Esophagus (tissue), 2 donors: Measurements from ENCODE around the gene STYX. TPM values are rescaled to one million over a fixed set of nuclear protein-coding genes. Genes with fewer than 3 reads are reported as not detected.
"Not testable (repeated sequence)": the region's sequence is repeated elsewhere in the genome, so short reads cannot be mapped to it uniquely, and the experiment has no call there.

ENCODE experiments used
- H3K27ac ChIP-seq, 2 donors: one replicate each; pipeline ENCODE4 v1.5.1; 2013; ENCODE audit warnings: low read depth in 2 of 2, mild to moderate bottlenecking in 2 of 2, inconsistent platforms in 1 of 2, low read length in 1 of 2, moderate library complexity in 1 of 2
- H3K27me3 ChIP-seq, 2 donors: one replicate each; pipeline ENCODE4 v1.6.1; 2013; ENCODE audit warnings: low read length in 2 of 2, control low read depth in 1 of 2, mild to moderate bottlenecking in 1 of 2; ENCODE audit not compliant: insufficient read depth in 2 of 2, control insufficient read depth in 1 of 2
- H3K36me3 ChIP-seq, 2 donors: one replicate each; pipeline ENCODE4 v1.6.1; 2013; ENCODE audit warnings: low read length in 1 of 2; ENCODE audit not compliant: control insufficient read depth in 2 of 2, insufficient read depth in 2 of 2
- H3K4me1 ChIP-seq, 2 donors: one replicate each; pipeline ENCODE4 v1.6.1; 2013; ENCODE audit warnings: low read length in 1 of 2; ENCODE audit not compliant: control insufficient read depth in 2 of 2, insufficient read depth in 2 of 2
- H3K4me3 ChIP-seq, 2 donors: one replicate each; pipeline ENCODE4 v1.5.1; 2013; ENCODE audit warnings: low read length in 2 of 2, mild to moderate bottlenecking in 2 of 2, low read depth in 1 of 2, moderate library complexity in 1 of 2
- H3K9me3 ChIP-seq, 2 donors: one replicate each; pipeline ENCODE4 v1.6.1; 2013; ENCODE audit warnings: mild to moderate bottlenecking in 2 of 2, low read depth in 1 of 2, low read length in 1 of 2, moderate library complexity in 1 of 2; ENCODE audit not compliant: control insufficient read depth in 2 of 2, insufficient read depth in 1 of 2
- WGBS, 2 donors: extraction: QIAGEN DNeasy Blood & Tissue Kit; methylation state at CpG; one replicate each; pipeline ENCODE4 v1.1.7; 2013; 5-methylcytosine and 5-hydroxymethylcytosine counted together
- polyA plus RNA-seq, 2 donors: library from polyadenylated mRNA; stranded (reverse); fragments of 200-250 nt; gene quantifications; one replicate each; pipeline ENCODE4 v1.2.3, GENCODE V29; 2013
- donor health status: healthy with polysubstance abuse.
- donor health status: Bipolar disorder and iron deficiency.

The STYX gene
- polyA plus RNA-seq, 2 donors: 3.2 to 6.0 TPM

DNA sequence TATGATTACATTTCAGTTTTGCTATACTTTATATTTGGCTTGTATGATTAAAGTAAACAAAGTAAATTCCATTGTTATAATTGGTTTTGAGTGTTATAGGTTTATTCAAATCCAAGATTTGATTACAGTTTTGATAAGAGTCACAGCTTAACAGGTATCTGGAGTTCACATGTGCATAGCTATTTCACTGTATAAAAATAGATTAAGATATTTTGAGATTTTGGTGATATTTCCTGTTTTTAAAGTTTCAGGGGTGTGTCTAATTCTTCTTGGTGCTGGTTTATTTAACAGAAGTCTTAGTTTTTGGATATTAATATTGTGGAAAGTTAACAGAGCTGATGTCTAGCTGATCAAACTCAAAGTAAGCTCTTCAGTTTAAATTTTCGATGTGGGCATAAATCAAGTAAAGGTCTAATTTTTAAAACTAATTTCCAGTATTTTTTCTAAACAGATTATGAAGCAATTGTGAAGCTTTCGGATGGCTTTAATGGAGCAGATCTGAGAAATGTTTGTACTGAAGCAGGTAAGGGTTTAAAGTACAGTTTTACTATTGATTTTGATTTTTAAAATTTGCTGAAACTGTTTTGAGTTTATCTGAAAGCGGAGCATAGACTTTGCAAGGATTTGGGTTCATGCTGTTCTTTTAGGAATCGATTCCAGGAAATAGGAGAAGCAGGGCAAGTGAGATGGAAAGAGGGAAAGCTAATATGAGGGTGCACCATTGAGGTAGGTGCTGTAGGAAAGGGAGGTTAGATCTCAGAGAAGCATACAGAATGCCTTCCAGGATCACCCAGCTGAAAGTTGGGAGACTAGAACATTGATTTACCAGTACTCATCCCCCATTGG is 6.2 kb upstream of the STYX start:
- H3K36me3 ChIP-seq: peaks cover 9 to 11% of the 10 kb centered on the region in 2 donors
- H3K27me3 ChIP-seq: no peaks in the 10 kb centered on the region
- 92 to 95% methylated on average over 4 of the region's 4 CpGs for whole genome bisulfite sequencing, 2 donors
- H3K4me1 ChIP-seq: no peaks in the 10 kb centered on the region
- no peak overlapping the region for H3K27ac ChIP-seq
- no peak overlapping the region for H3K4me3 ChIP-seq
- H3K9me3 ChIP-seq: no peaks in the 10 kb centered on the region

DNA sequence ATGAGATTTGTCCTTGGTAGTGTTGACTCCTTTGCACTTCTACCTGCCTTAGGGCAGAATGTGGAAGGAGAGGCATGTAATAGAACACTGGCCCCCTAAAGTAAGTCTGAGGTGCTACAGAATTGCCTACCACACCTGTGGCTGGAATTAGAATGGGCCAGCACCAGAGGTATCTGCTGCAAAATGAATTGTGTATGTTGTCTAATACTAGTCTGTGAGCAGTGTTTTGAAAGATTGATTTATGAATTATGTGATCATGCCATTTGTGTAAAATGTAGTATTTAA is 5.7 kb upstream of the STYX start:
- H3K4me3 ChIP-seq: no peak overlapping the region
- no peaks in the 10 kb centered on the region for H3K4me1 ChIP-seq
- no peaks in the 10 kb centered on the region for H3K27me3 ChIP-seq
- H3K9me3 ChIP-seq: no peaks in the 10 kb centered on the region
- peaks cover 9 to 11% of the 10 kb centered on the region in 2 donors for H3K36me3 ChIP-seq
- no peak overlapping the region for H3K27ac ChIP-seq

DNA sequence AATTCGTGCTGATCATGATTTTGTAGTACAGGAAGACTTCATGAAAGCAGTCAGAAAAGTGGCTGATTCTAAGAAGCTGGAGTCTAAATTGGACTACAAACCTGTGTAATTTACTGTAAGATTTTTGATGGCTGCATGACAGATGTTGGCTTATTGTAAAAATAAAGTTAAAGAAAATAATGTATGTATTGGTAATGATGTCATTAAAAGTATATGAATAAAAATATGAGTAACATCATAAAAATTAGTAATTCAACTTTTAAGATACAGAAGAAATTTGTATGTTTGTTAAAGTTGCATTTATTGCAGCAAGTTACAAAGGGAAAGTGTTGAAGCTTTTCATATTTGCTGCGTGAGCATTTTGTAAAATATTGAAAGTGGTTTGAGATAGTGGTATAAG is 2.5 kb upstream of the STYX start:
- WGBS, 2 donors: 96 to 98% methylated on average over 2 of the region's 2 CpGs

DNA sequence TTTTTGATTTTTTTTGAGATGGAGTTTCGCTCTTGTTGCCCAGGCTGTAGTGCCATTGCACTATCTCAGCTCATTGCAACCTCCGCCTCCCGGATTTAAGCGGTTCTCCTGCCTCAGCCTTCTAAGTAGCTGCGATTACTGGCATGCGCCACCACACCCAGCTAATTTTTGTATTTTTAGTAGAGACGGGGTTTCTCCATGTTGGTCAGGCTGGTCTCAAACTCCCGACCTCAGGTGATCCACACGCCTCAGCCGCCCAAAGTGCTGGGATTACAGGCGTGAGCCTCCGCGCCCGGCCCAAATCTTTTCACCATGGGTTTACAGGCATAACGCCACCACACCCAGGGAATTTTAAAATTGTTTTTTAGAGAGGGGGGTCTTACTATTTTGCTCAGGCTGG is 931 bp upstream of the STYX start:
- H3K4me1 ChIP-seq, H3K4me3 ChIP-seq, H3K36me3 ChIP-seq, H3K27ac ChIP-seq, H3K27me3 ChIP-seq, H3K9me3 ChIP-seq: not testable (repeated sequence)
- WGBS, 2 donors: 93 to 95% methylated on average over 15 of the region's 15 CpGs

More for the DNA sequence above, 2.5 kb upstream of the STYX start:
- not testable (repeated sequence) for H3K27me3 ChIP-seq, H3K4me3 ChIP-seq, H3K27ac ChIP-seq, H3K4me1 ChIP-seq, H3K36me3 ChIP-seq, H3K9me3 ChIP-seq

DNA sequence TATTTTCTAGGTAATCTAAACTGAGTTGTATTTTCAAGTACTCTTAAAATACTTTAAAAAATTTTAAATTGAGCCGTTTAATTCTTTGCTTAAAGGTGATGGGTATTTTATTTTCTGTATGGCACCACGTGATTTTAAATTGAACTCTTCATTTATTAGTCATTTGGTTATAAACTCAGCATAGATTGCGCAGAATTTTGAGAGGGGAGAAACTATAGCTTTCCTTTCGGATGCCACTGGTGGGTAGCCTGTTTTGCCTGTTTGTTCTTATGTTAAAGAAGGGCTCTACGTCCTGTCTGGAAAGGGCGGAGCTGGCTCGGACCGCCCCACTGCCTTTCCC is 411 bp upstream of the STYX start:
- Histone ChIP-seq H3K4me3 (peak overlapping the region; percentile 20 to 39), H3K27me3 (no peaks in the 10 kb centered on the region), H3K36me3 (peaks cover 0 to 3% of the 10 kb centered on the region in 2 donors), H3K4me1 (peaks cover 0 to 2% of the 10 kb centered on the region in 2 donors), H3K27ac (peak overlapping the region in 1 of 2 donors; percentile 78), H3K9me3 (no peaks in the 10 kb centered on the region)
- 2 to 4% methylated on average over 8 of the region's 8 CpGs for WGBS, 2 donors

DNA sequence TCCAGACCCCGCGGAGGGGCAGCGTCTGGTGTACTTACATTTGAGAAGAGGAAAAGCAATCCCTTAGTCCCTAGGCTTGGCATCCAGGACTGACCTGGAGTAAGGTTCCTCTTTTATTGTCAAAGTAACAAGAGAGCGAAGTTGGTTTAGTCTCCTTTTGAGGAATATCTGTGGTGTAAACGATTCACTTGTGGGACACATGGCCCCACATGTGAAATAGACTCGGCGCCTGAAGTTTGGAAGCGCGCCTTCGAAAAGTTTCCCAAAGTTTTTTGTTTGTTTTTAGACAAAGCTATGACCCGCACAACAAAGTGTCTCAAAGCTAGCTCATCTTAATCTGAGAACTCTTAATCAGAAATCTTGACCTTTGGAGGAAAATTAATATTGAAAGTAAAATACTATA is 744 bp downstream of the STYX start:
- Histone ChIP-seq H3K9me3 (no peaks in the 10 kb centered on the region), H3K36me3 (peaks cover 0 to 3% of the 10 kb centered on the region in 2 donors), H3K4me3 (peak overlapping the region; percentile 83 to 95), H3K27ac (peak overlapping the region; percentile 69 to 86), H3K27me3 (no peaks in the 10 kb centered on the region), H3K4me1 (peaks cover 0 to 2% of the 10 kb centered on the region in 2 donors)
- 1 to 2% methylated on average over 11 of the region's 11 CpGs for WGBS, 2 donors

DNA sequence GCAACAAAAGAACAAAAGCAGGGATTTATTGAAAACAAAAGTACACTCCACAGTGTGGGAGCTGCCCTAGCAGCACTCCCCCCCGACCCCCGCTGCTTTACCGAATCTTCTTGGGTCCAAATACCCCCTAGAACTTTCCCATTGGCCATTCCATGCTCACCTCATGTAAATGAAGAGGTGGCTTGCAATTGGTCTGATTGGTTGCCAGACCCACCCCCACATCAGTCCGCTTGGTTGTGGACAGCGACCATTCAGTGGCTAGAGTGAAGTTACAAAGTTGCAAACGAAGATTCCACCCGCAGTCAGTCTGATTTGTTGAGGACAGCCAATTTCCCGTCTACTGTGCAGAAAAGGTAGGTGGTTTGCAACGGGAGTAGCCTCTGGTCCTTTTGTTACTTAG is 3.9 kb downstream of the STYX start:
- Histone ChIP-seq H3K4me1 (peaks cover 0 to 2% of the 10 kb centered on the region in 2 donors), H3K27me3 (no peaks in the 10 kb centered on the region), H3K9me3 (no peaks in the 10 kb centered on the region), H3K36me3 (peaks cover 0 to 3% of the 10 kb centered on the region in 2 donors), H3K4me3 (no peak overlapping the region), H3K27ac (no peak overlapping the region)
- 96% methylated on average over 9 of the region's 9 CpGs for WGBS, 2 donors

DNA sequence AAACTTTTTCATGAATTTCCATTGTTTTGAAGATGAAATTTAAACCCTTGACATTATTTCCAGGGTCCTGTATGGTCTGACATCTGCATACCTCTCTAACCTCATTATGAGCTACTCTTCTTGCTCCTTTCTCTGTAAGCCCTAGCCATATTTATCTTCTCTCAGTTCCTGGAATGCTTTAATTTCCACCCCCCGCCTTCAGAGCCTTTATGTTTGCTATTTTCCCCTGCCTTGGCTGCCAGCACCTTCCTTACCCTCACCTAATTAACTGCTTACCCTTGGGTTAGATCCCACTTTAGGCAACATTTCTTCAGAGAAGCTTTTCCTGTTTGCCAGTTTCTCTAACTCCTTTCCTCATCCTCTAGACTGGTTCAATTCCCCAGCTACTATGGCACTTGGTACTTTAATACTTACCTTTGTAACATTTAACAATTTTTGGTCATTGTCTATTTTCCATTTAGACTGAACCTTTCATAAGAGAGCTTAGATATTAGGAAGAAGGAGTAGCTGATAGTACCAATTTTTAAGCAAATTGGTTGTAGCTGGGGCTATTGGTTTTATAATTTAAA is 6.0 kb downstream of the STYX start:
- Histone ChIP-seq H3K4me1 (peaks cover 0 to 5% of the 10 kb centered on the region in 2 donors), H3K36me3 (peaks cover 0 to 3% of the 10 kb centered on the region in 2 donors), H3K27ac (no peak overlapping the region), H3K4me3 (no peak overlapping the region), H3K9me3 (no peaks in the 10 kb centered on the region), H3K27me3 (no peaks in the 10 kb centered on the region)
- 58 to 62% methylated on average over 1 of the region's 1 CpG for WGBS, 2 donors

DNA sequence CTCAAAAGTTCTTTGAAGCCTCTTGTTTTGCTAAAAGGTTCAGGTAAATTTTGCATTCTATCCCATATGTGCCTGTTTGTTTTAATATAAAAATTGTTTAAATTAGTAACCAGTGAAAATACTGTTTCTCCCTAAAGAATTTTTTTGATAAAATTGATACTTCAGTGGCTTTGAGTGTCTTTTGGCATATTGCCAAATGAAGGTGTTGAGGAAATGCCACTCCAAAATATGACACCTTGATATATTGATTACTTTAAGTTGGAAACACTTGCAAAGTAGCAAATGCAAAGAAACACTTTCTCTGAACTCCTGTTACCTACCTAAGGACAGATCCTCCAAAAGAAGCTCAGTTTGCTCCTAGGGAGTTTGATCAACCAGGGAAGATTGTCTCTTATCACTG is 8.4 kb downstream of the STYX start:
- Histone ChIP-seq H3K9me3 (no peaks in the 10 kb centered on the region), H3K4me1 (peaks cover 0 to 2% of the 10 kb centered on the region in 2 donors), H3K27me3 (no peaks in the 10 kb centered on the region), H3K4me3 (no peak overlapping the region), H3K27ac (no peak overlapping the region), H3K36me3 (peaks cover 0 to under 1% of the 10 kb centered on the region in 2 donors)

DNA sequence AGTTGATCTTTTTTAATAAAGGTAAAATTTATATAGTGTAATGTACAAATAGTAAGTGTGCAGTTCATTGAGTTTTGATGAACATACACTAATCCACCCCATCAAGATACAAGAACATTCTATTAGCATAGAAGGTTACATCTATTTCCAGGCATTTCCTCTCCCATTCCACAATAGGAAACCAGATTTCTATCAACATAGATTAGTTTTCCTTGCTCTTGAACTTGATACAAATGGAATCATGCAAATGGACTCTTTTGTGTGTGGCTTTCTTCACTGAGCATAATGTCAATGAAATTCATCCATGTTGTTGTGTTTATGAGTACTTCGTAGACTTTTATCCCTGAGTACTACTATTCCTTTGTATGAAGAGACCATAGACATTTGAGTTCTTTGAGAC is 10.8 kb downstream of the STYX start:
- Histone ChIP-seq H3K27ac (no peak overlapping the region), H3K27me3 (no peaks in the 10 kb centered on the region), H3K9me3 (no peaks in the 10 kb centered on the region), H3K4me1 (peaks cover 0 to 2% of the 10 kb centered on the region in 2 donors), H3K4me3 (no peak overlapping the region), H3K36me3 (no peaks in the 10 kb centered on the region)
- WGBS, 2 donors: 93 to 97% methylated on average over 1 of the region's 1 CpG
